Effector CD4-positive, alpha-beta T cell (primary cell): Measurements from ENCODE around the gene ACTRT2.

Experiments used
- DNase-seq: peaks from one replicate; pipeline ENCODE4 v3.0.0-alpha.2; 2020

Gene ACTRT2

GRCh38 chr1:3055051-3055450 lies 33.8 kb downstream of the ACTRT2 start:
- DNase-seq = no peak

- no peak for DNase-seq
Measured at GRCh38 chr1:3056641-3057040, 35.4 kb downstream of the ACTRT2 start.

GRCh38 chr1:3058263-3059030 lies 37.2 kb downstream of the ACTRT2 start:
- no peak for DNase-seq

GRCh38 chr1:3060127-3060526 lies 38.9 kb downstream of the ACTRT2 start:
- no peak for DNase-seq

- DNase-seq = no peak
Measured at GRCh38 chr1:3060601-3061551, 39.6 kb downstream of the ACTRT2 start.

- DNase-seq = no peak
Measured at GRCh38 chr1:3061566-3061965, 40.3 kb downstream of the ACTRT2 start.

- DNase-seq = no peak
Measured at GRCh38 chr1:3061981-3062615, 40.8 kb downstream of the ACTRT2 start.

- no peak for DNase-seq
Measured at GRCh38 chr1:3062616-3063378, 41.5 kb downstream of the ACTRT2 start.

GRCh38 chr1:3063379-3064295 lies 42.4 kb downstream of the ACTRT2 start:
- no peak for DNase-seq

- DNase-seq = no peak
Measured at GRCh38 chr1:3064296-3064850, 43.1 kb downstream of the ACTRT2 start.

GRCh38 chr1:3064901-3065300 lies 43.6 kb downstream of the ACTRT2 start:
- no peak for DNase-seq

- no peak for DNase-seq
Measured at GRCh38 chr1:3065396-3065795, 44.1 kb downstream of the ACTRT2 start.

GRCh38 chr1:3065797-3066196 lies 44.5 kb downstream of the ACTRT2 start:
- no peak for DNase-seq

- DNase-seq = no peak
Measured at GRCh38 chr1:3066250-3066711, 45.0 kb downstream of the ACTRT2 start.

- DNase-seq = no peak
Measured at GRCh38 chr1:3066826-3067225, 45.6 kb downstream of the ACTRT2 start.

- DNase-seq = no peak
Measured at GRCh38 chr1:3067301-3067670, 46.0 kb downstream of the ACTRT2 start.

- no peak for DNase-seq
Measured at GRCh38 chr1:3067671-3068563, 46.6 kb downstream of the ACTRT2 start.

GRCh38 chr1:3068564-3069431 lies 47.5 kb downstream of the ACTRT2 start, which contains the start of gene PRDM16:
PRDM16 (plus strand) TSS chr1:3069203; CDS start chr1:3069260, 57 bp downstream.
- no peak for DNase-seq
